GM18873 (cell line): ENCODE results near the gene CENPH.
"Not testable (repeated sequence)": the region's sequence is repeated elsewhere in the genome, so short reads cannot be mapped to it uniquely, and the experiment has no call there.

Source experiments
- ATAC-seq: cut with Tn5 transposase; IDR thresholded peaks from one replicate; pipeline ENCODE4 v1.9.1; 2021; ENCODE audit warnings: mild to moderate bottlenecking, moderate library complexity, moderate number of reproducible peaks; ENCODE audit not compliant: unreplicated experiment, low FRiP score

Gene CENPH, protein sequence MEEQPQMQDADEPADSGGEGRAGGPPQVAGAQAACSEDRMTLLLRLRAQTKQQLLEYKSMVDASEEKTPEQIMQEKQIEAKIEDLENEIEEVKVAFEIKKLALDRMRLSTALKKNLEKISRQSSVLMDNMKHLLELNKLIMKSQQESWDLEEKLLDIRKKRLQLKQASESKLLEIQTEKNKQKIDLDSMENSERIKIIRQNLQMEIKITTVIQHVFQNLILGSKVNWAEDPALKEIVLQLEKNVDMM

DNA sequence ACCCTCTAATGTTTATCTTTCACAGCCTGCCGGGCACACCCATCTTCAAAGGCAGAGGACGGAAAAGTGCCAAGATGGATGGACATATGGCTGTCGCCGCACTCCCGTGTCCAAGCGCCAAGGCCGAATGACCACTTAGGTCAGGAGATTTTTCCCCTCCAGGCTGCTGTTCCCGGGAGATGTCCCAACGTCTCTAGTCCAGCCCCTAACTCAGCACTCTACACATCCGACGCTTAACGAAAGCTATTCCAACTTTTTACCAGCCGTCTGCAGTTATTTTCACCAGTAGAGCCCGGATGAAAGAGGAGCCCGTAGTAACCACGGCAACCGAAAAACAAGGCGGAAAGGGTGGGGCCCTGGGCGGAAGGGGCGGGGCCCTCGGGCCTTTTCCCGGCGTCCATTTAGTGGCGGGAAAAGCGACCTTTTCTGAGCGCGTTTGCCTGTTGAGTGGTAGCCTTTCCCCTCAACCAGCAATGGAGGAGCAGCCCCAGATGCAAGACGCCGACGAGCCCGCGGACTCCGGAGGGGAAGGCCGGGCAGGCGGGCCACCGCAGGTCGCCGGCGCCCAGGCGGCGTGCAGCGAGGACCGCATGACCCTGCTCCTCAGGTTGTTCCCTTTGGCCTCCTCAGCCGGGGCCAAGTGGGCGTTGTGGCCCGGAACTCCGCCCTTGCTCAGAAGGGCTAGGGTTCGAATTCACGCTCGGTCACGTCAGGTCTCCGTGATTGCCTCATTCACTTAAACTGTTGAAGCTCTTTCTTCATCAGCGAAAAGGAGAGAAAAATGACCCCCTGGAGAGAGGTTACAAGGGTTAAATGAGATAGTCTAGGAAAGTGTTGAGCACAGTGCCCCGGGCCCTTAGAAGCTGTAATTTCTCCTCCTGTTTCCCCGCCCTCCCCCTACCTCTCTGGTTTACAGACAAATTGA is at the start of gene CENPH:
Gene CENPH, plus strand, starts transcription at position 422 of the 925 bp plus-strand sequence. Its CDS starts 52 bp downstream, at position 474.
- peak; percentile 76 for ATAC-seq

DNA sequence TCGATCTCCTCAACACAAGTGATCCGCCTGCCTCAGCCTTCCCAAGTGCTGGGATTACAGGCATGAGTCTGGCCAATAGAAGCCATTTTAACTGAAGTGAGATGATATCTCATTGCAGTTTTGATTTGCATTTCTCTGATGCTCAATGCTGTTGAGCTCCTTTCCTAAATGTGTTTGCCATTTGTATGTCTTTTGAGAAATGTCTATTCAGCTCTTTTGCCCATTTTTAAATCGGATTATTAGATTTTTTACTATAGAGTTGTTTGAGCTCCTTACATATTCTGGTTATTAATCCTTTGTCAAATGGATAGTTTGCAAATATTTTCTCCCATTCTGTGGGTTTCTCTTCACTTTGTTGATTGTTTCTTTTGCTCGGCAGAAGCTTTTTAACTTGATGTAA is 49.1 kb upstream of the CENPH start:
- ATAC-seq: not testable (repeated sequence)

DNA sequence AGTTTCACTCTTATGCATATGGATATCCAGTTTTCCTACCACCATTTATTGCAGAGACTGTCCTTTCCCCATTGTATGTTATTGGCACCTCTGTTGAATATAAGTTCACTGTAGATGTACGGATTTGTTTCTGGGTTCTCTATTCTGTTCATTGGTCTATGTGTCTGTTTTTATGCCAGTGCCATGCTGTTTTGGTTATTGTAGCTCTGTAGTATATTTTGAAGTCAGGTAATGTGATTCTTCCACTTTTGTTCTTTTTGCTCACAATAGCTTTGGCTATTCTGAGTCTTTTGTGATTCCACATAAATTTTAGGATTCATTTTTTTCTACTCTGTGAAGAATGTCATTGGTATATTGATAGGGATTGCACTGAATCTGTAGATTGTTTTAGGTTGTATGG is 48.6 kb upstream of the CENPH start:
- ATAC-seq: no peak

DNA sequence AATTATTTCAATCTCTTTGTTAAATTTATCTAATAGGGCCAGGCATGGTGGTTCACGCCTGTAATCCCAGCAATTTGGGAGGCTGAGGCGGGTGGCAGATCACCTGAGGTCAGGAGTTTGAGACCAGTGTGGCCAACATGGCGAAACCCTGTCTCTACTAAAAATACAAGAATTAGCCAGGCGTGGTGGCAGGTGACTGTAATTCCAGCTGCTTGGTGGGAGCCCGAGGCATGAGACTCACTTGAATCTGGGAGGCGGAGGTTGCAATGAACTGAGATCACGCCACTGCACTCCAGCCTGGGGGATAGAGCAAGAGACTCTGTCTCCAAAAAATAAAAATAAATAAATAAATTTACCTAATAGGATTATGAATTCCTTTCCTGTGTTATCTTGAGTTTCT is 40.8 kb upstream of the CENPH start:
- not testable (repeated sequence) for ATAC-seq

DNA sequence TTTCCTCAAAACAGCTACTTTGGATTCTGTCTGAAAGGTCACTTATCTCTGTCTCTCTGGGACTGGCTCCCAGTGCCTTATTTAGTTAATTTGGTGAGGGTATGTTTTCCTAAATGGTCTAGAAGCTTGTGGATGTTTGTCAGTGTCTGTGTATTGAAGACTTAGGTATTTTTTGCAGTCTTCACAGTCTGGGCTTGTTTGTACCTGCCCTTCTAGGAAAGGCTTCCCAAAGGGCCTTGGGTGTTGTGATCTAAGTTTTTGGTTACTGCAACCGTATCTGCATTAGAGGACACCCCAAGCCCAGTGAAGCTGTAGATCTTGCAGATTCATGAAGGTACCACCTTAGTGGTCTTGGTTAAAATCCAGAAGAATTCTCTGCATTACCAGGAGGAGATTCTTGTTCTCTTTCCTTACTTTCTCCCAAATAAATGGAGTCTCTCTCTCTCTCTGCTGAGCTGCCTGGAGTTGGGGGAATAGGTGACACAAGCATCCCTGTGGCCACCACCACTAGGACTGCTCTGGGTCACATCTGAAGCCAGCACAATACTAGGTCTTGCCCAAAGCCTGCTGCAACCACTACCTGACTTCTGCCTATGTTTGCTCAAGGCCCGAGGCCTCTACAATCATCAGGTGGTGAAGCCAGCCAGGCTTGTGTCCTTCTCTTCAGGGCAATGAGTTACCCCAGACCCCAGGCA is 40.3 kb upstream of the CENPH start:
- no peak for ATAC-seq

DNA sequence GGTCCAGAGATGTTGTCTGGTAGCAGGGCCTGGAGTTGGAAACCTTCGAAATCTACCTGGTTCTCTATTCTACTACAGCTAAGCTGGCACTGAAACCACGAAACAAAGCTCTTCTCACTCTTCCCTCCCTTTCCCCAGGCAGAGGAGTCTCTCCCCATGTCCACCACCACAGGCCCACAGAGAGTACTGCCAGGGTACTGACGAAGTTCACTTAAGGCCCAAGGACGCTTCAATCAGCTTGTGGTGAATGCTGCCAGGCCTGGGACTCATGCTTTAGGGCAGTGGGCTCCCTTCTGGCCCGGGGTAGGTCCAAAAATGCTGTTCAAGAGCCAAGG is 39.7 kb upstream of the CENPH start:
- ATAC-seq: no peak

DNA sequence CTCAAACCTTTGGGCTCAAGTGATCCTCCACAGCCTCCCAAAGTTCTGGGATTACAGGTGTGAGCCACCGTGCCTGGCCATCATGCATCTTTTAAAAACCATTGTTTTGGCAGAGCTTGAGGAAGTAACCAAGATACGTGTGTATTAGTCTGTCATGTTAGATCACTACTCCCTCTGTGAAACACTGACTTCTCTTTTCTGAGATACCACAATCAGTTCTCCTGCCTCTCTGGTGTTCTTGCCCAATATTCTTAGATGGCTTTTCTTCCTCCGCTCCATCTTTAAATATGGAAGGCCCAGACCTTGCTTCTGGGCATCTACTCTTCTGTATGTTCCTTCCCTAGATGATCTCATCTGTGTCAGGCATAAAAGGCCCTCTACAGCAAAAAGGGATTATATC is 36.7 kb upstream of the CENPH start:
- no peak for ATAC-seq

DNA sequence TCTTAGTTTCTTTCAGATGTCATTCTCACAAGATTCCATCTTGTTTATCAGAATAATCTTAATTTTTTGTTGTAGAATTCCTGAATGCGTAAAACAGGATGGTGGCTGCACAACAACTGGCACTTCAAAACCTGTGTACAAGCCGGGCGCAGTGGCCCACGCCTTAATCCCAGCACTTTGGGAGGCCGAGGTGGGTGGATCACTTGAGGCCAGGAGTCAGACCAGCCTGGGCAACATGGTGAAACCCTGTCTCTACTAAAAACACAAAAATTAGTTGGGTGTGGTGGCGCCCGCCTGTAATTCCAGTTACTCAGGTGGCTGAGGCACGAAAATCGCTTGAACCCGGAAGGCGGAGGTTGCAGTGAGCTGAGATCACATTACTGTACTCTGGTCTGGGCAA is 32.9 kb upstream of the CENPH start:
- ATAC-seq: no peak

DNA sequence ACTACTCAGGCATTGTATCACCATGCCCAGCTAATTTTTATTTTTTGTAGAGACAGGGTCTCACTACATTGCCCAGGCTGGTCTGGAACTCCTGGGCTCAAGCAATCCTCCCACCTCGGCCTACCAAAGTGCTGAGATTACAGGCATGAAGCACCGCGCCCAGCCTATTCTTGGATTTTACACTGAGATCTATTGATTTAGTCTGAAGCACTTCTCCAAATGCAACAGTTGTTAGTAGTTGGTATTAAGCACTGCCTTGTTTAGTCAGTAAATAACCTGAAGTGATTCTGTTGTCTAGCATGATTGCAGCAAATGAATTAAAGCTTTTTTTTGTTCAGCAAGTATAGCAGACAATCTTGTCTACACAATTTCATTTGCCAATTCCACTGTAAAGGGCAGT is 31.3 kb upstream of the CENPH start:
- no peak for ATAC-seq

DNA sequence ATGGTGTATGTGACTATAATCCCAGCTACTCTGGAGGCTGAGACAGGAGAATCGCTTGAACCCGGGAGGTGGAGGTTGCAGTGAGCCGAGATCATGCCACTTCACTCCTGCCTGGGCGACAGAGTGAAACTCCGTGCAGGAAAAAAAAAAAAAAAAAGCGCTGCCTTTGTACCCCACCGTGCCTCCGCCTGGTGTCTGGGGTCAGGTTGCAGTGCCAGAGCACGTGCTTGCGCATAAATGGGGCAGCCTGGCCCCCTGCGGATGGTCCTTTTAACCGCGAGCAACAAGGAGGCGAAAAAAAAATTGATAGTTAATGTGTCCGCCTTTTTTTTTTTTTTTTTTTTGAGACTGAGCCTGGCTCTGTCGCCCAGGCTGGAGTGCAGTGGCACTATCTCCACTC is 28.7 kb upstream of the CENPH start:
- no peak for ATAC-seq

DNA sequence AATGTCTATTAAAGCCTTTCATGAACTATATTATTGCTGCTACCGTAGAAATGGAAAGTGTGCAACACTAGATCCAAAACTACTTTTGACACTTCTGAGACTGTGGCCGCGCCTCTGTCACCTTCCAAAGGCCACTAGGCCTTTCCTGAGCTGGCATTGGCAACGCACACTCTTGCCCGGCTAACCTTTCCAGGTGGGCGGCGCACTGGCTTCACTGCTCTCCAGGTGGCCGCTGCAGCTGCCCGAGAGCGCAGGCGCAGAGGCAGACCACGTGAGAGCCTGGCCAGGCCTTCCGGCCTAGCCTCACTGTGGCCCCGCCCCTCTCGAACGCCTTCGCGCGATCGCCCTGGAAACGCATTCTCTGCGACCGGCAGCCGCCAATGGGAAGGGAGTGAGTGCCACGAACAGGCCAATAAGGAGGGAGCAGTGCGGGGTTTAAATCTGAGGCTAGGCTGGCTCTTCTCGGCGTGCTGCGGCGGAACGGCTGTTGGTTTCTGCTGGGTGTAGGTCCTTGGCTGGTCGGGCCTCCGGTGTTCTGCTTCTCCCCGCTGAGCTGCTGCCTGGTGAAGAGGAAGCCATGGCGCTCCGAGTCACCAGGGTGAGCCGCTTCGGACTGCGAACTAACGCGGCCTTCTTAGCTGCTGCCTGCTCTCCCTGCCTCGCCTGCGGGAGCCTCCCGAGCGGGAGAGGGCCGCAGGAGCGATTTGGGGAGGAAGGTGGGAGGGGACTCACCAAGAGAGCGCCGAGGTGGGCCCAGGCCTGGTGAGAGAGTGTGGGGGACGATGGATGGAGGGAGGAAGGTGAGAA is 22.5 kb upstream of the CENPH start, which contains the start of gene CCNB1:
Gene CCNB1, plus strand, starts transcription at position 465 of the 807 bp plus-strand sequence. Its CDS starts 113 bp downstream, at position 578.
- peak; percentile 99 for ATAC-seq

DNA sequence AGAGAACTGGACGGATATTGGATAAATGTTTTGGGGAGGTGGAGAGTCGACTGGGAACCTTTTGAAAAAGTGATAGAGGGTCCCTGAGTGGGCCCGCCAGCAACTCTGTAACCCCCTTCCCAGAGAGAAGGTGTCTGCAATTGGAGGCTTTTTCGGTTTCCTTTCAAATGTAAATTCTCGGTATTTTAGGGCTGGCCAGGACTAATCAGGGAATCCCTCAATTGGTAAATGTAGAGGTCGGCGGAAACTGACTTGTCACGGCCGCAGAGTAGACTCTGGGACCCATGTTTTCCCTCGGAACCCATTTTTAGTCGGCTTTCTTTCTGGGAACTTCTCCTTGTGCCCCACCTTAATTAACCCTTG is 21.9 kb upstream of the CENPH start:
- ATAC-seq: no peak

DNA sequence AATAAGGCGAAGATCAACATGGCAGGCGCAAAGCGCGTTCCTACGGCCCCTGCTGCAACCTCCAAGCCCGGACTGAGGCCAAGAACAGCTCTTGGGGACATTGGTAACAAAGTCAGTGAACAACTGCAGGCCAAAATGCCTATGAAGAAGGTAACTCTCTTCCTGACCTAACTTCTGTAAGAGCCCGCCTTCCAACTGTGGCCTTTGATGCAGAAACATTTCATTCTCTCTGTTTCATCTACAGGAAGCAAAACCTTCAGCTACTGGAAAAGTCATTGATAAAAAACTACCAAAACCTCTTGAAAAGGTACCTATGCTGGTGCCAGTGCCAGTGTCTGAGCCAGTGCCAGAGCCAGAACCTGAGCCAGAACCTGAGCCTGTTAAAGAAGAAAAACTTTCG is 21.5 kb upstream of the CENPH start:
- no peak for ATAC-seq

DNA sequence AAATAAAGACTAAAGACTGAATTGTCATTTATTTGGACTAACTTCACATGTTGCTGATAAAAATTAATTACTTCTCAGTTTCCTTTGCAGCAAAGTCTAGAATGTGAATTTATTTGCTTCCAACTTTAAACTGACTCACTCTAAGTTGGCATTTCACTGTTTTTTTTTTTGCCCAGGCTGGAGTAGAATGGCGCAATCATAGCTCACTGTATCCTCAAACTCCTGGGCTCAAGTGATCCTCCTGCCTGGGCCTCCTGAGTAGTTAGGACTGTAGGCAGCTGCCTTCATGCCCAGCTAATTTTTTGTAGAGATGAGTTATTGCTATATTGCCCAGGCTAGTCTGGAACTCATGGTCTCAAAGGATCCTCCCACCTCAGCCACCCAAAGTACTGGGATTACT is 18.9 kb upstream of the CENPH start:
- no peak for ATAC-seq

DNA sequence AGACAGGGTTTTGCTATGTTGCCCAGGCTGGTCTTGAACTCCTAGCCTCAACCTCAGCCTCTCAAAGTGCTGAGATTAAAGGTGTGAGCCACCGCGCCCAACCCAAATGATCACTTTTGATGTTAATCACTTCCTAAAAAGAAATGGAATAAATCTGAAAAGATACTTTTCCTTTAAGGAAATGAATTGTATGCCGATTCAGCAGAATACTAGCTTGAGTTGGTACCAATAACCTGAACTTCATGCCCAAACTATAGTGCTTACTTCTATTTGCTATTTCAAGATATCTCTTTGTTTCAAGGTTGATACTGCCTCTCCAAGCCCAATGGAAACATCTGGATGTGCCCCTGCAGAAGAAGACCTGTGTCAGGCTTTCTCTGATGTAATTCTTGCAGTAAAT is 18.4 kb upstream of the CENPH start:
- ATAC-seq: no peak

DNA sequence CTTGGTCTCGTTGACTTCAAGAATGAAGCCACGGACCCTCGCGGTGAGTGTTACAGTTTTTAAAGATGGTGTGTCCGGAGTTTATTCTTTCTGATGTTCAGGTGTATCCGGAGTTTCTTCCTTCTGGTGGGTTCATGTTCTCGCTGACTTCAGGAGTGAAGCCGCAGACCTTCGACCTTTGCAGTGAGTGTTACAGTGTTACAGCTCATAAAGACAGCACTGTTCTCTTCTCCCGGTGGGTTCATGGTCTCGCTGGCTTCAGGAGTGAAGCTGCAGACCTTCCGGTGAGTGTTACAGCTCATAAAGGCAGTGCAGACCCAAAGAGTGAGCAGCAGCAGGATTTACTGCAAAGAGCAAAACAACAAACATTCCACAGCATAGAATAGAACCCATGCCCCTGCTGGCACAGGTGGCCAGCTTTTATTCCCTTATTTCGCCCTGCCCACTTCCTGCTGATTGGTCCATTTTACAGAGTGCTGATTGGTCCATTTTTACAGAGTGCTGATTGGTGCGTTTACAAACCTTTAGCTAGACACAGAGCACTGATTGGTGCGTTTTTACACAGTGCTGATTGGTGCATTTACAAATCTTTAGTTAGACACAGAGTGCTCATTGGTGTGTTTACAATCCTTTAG is 7.6 kb upstream of the CENPH start:
- not testable (repeated sequence) for ATAC-seq

DNA sequence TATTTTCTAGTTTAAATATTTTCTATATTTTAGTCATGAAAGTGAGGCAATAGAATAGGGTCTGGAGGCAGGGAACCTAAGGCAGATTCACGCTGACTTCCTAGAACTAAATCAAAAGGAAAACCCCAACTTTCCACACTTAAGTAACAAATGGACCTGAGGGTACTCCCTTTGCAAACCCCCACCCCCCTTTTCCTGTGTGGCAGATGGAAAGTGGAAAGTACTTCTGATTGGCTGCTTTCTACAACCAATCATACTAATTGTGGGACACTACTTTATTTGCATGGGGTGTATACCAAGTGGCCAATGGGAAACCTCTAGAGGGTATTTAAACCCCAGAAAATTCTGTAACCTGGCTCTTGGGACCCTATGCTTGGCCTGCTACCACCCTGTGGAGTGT is 4.8 kb upstream of the CENPH start:
- no peak for ATAC-seq

DNA sequence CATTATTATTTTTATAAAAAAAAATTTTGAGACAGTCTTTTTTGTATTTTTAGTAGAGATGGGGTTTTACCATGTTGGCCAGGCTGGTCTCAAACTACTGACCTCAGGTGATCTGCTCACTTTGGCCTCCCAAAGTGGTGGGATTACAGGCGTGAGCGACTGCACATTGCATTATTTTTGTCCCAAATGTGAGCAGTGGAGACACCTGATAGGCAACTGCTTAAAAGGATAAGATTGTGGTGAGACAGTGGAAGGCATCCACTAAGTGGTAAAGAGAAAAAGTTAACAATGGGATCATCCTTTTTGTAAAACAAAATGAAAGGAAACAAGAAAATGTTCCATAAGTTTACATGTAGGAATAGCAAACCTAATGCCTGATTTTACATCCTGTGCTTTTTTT is 2.0 kb upstream of the CENPH start:
- ATAC-seq: no peak

DNA sequence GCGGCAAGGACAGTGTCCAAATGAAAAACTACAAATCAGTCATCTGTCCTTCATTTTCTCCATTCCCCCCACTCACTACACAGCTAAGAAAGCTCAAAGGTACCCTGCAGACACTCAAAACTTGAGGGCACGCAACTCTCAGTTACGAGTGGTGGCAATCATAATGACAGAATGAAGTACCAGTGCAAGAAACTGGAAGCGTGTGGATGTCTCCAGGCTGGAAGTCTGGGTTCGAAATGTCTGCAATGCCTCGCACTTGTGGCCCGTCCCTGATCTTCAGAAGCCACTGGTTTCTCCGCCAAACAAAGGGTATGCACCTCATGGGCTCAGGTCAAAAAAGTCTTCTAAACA is 597 bp upstream of the CENPH start:
- no peak for ATAC-seq

DNA sequence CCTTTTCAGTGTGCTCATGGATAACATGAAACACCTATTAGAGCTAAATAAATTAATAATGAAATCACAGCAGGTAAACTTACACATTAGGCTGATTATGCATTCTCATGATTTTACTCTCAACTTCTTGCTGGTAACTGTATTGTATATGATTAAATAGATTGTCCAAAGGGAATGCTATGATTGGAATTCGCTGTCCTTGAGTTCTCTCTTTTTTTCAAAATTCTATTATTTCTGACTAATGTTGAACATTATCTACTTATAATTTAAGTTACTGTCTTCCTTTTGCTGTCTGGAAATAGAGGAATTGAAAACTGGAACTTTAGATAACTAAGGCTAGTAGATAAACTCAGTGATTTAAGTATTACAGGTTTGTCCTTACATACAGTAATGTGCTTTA is 13.1 kb downstream of the CENPH start:
- ATAC-seq: no peak
